SW480 (cell line): ENCODE measurements around the gene DSP.
A peak's percentile ranks its signal among the peaks of the same experiment; 100 is the strongest.

Source experiments
- DNase-seq: peaks from one replicate; pipeline ENCODE4 v3.0.0-alpha.2; 2016; ENCODE audit warnings: low spot score

The DSP gene

GRCh38 chr6:7562769-7563168 lies 21.3 kb downstream of the DSP start:
- no peak for DNase-seq

DNA sequence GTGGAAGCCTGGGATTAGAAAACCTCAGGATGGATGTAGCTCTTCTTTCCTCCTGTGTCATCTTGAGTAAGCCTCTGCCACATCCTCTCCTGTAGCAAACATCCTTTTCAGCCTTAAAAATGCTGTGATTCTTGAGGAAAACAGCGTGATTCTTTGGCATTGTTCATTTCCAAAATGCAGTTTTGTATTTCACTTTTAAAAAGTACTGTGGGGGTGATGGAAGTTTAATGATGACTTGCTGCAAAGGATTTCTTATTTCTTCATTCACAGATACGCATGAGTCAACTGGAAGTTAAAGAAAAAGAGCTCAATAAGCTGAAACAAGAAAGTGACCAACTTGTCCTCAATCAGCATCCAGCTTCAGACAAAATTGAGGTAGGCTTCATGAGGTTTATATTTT lies 24.6 kb downstream of the DSP start:
- no peak for DNase-seq

DNA sequence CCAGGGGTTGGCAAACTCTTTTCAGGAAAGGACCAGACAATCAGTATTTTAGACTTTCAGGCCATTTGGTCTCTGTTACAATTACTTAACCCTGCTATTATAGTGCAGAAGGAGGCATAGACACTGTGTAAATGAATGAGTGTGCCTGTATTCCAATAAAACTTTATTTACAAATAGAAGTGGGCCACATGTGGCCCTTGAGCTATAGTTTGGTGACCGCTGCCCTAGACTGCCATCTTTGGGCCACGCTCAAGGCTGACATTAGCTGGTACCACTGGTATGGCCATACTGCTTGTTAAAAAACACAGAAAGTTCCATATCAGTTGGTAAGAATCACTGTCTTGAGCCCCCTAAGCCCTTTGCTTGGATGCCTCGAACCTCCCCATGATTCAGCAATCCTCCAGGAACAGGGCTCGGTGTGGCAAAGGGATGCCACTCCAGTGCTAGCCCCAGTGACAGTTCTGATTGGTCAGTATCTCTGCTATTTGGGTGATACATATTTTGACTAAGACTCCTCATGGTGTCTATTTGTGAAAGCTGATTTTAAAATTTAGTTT lies 25.2 kb downstream of the DSP start:
- no peak for DNase-seq

- DNase-seq = no peak
Measured at GRCh38 chr6:7568021-7568420, 26.6 kb downstream of the DSP start.

GRCh38 chr6:7569082-7569481 lies 27.6 kb downstream of the DSP start:
- DNase-seq = no peak

- DNase-seq = no peak
Measured at GRCh38 chr6:7572213-7572943, 30.9 kb downstream of the DSP start.

DNA sequence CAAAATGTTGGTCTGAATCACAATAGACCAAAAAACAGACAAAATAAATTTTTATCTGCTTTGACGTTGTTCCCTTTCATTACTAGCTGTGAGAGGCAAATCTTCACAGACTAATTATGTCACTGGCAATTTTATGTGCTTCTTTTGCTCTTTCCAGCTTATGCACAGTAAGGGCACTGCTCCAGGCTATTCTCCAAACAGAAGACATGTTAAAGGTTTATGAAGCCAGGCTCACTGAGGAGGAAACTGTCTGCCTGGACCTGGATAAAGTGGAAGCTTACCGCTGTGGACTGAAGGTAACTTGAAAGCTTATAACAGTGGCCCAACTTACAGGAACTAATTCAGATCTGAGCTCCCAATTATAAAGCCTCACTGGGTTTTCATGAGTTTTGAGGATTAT lies 33.0 kb downstream of the DSP start:
- DNase-seq = no peak

DNA sequence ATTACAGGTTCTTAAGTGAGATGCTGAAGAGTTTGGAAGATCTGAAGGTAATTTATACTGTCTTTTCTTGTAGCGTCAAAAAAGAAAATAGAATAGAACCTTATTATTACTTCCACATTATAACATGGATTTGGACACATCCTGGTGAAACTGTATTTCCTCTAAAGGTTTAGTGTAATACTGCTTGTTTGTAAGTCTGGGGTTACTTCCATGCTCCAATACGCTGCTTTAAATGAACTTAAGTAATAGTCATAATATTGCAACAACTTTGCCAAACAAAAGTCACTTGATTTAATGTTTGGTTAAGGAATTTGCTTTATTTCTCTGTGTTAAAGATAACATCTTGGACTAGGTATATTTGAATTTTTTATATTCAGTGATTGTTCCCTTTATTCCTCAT lies 37.0 kb downstream of the DSP start:
- no peak for DNase-seq

GRCh38 chr6:7578931-7579330 lies 37.5 kb downstream of the DSP start:
- no peak for DNase-seq

DNA sequence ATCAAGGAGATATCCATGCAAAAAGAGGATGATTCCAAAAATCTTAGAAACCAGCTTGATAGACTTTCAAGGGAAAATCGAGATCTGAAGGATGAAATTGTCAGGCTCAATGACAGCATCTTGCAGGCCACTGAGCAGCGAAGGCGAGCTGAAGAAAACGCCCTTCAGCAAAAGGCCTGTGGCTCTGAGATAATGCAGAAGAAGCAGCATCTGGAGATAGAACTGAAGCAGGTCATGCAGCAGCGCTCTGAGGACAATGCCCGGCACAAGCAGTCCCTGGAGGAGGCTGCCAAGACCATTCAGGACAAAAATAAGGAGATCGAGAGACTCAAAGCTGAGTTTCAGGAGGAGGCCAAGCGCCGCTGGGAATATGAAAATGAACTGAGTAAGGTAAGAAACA lies 38.4 kb downstream of the DSP start:
- DNase-seq = no peak

DNA sequence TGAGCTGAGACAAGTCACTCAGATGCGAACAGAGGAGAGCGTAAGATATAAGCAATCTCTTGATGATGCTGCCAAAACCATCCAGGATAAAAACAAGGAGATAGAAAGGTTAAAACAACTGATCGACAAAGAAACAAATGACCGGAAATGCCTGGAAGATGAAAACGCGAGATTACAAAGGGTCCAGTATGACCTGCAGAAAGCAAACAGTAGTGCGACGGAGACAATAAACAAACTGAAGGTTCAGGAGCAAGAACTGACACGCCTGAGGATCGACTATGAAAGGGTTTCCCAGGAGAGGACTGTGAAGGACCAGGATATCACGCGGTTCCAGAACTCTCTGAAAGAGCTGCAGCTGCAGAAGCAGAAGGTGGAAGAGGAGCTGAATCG lies 39.1 kb downstream of the DSP start:
- DNase-seq = no peak

DNA sequence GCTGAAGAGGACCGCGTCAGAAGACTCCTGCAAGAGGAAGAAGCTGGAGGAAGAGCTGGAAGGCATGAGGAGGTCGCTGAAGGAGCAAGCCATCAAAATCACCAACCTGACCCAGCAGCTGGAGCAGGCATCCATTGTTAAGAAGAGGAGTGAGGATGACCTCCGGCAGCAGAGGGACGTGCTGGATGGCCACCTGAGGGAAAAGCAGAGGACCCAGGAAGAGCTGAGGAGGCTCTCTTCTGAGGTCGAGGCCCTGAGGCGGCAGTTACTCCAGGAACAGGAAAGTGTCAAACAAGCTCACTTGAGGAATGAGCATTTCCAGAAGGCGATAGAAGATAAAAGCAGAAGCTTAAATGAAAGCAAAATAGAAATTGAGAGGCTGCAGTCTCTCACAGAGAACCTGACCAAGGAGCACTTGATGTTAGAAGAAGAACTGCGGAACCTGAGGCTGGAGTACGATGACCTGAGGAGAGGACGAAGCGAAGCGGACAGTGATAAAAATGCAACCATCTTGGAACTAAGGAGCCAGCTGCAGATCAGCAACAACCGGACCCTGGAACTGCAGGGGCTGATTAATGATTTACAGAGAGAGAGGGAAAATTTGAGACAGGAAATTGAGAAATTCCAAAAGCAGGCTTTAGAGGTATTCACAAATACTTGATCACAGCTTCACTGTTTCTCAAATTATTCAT lies 39.6 kb downstream of the DSP start:
- DNase-seq = no peak

- DNase-seq = no peak
Measured at GRCh38 chr6:7585287-7585930, 43.9 kb downstream of the DSP start.

DNA sequence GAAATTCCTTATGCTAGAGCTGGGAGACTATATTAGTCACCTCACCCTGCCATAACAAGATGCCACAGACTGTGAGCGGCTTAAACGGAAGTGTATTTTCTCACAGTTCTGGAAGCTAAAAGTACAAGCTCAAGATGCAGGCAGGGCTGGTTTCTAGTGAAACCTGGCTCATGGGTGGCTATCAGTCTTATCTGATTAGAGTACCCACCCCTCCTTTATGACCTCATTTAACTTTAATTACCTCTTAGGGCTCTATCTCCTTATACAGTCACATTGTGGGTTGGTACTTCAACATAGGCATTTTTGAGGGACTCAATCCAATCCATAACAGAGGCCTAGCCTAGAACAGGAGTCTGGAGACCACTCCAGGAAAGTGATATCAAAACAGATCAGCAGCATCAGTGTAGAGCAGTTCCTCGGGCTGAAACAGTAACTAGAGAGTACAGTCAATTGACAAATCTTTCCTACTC lies 46.2 kb downstream of the DSP start:
- DNase-seq = peak; percentile 1

DNA sequence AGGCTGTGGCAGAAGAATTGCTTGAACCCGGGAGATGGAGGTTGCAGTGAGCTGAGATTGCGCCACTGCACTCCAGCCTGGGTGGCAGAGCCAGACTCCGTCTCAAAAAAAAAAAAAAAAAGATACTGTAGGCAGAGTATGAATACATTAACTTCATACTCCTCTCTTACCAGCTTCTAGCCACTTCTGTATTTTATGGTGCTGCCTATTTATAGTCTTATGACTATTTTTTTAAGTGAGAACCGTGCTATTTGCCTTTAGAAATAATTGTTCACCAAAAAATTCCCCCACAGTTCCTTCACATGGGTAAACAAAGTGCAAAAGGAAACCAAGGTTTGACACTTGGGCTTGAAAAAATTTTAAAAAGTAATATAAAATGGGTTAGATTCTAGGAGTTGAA lies 47.0 kb downstream of the DSP start:
- DNase-seq = no peak

GRCh38 chr6:7589221-7589620 lies 47.8 kb downstream of the DSP start:
- no peak for DNase-seq

DNA sequence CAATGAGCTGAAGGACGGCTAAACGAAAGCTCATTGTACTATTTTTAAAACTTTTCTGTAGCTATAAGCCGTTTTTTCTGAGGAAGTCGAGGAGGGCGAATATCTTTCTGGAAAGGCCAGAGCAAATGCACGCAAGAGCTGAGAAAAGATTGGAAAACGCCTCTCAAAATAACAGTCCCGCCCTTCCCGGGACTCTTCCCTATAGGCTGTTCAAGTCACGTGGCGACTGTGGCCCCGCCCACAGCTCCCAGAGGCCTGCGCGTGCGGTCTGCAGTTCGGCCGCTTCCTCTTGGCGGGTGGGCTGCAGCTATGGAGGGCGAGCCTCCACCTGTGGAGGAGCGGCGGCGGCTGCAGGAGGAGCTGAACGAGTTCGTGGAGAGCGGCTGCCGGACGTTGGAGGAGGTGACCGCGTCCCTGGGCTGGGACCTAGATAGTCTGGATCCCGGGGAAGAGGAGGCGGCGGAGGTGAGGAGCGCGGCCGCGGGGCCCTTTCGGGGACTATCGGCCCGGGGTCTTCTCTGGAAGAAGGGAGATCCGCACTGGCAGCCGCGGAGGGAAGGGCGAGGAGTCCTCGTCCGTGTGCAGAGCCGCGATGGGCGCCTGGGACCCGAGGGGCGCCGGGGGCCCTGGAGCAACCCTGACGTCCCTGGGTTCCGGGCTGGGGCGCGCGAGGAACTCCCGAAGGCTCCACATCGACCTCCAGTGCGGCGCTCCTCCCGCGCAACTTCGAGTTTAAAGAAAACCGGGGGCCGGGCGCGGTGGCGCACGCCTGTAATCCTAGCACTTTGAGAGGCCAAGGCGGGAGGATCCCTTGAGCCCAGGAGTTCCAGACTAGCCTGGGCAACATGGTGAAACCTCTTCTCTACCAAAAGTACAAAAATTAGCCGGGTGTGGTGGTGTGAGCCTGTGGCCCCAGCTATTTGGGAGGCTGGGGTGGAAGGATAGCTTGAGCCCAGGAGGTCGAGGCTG lies 48.8 kb downstream of the DSP start, which contains the start of gene SNRNP48:
TSS of gene SNRNP48 (plus strand) at position 250 of the 969 bp plus-strand sequence. CDS start at position 310, 60 bp downstream.
- DNase-seq = peak; percentile 88

- DNase-seq = no peak
Measured at GRCh38 chr6:7590918-7591302, 49.4 kb downstream of the DSP start.

DNA sequence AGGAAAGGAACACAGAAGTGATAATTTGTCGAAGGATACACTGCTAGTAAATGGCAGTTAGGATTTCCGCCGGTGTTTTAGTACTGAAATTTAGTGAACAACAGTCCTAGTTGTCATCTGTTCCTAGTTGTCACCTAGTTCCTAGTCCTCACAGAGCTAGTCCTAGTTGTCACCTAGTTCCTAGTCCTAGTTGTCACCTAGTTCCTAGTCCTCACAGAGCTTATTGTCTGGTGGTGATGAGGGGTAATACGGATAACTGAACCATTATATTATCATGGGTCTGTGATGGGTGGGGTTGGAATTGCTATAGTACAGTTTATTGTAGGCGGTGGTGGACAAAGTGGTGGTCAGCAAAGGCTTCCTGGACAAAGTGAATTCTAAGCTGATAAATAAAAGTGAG lies 50.3 kb downstream of the DSP start:
- no peak for DNase-seq

GRCh38 chr6:7593229-7593628 lies 51.8 kb downstream of the DSP start:
- no peak for DNase-seq

GRCh38 chr6:7594579-7595125 lies 53.2 kb downstream of the DSP start:
- DNase-seq = no peak
